ENCODE data around the gene ACKR3. TPM values are rescaled to one million over a fixed set of nuclear protein-coding genes. Genes with fewer than 3 reads are reported as not detected.

Gene ACKR3
- total RNA-seq, 3 donors from 2014 or later = 15.1 to 39.4 (median 23.6) TPM

- no peak for TF ChIP-seq POLR2AphosphoS5 (IDR thresholded peaks at IDR 0.05)
- TF ChIP-seq, protein P1, sequence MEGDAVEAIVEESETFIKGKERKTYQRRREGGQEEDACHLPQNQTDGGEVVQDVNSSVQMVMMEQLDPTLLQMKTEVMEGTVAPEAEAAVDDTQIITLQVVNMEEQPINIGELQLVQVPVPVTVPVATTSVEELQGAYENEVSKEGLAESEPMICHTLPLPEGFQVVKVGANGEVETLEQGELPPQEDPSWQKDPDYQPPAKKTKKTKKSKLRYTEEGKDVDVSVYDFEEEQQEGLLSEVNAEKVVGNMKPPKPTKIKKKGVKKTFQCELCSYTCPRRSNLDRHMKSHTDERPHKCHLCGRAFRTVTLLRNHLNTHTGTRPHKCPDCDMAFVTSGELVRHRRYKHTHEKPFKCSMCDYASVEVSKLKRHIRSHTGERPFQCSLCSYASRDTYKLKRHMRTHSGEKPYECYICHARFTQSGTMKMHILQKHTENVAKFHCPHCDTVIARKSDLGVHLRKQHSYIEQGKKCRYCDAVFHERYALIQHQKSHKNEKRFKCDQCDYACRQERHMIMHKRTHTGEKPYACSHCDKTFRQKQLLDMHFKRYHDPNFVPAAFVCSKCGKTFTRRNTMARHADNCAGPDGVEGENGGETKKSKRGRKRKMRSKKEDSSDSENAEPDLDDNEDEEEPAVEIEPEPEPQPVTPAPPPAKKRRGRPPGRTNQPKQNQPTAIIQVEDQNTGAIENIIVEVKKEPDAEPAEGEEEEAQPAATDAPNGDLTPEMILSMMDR (IDR thresholded peaks at IDR 0.05) = no peak
- no peak for TF ChIP-seq POLR2A (IDR thresholded peaks at IDR 0.05)
- no peaks in the 10 kb centered on the region for H3K27me3 ChIP-seq
- H3K36me3 ChIP-seq = no peaks in the 10 kb centered on the region
- no peaks in the 10 kb centered on the region for H3K4me1 ChIP-seq
- DNase-seq (ENCODE audit: low spot score in 2 of 2) = no peak
- H3K4me3 ChIP-seq = no peak overlapping the region
- H3K9me3 ChIP-seq = peaks cover 0 to 9% of the 10 kb centered on the region in 2 donors
- intact Hi-C loops (cut with DNase I; ENCODE audit: low total_unique reads) = loop anchor here (5.0 kb wide), 1 partner anchor 93 kb away; no protein-coding TSS in a partner anchor
- H3K27ac ChIP-seq = no peak overlapping the region
Measured at GRCh38 chr2:236544362-236544761, 25.3 kb upstream of the ACKR3 start.

- H3K27ac ChIP-seq = no peak overlapping the region
- no peak overlapping the region for H3K4me3 ChIP-seq
- H3K27me3 ChIP-seq = no peaks in the 10 kb centered on the region
- intact Hi-C loops (cut with DNase I; ENCODE audit: low total_unique reads) = no loop called here
- DNase-seq (ENCODE audit: low spot score in 2 of 2) = no peak
- H3K36me3 ChIP-seq = no peaks in the 10 kb centered on the region
- peaks cover 0 to 9% of the 10 kb centered on the region in 2 donors for H3K9me3 ChIP-seq
- H3K4me1 ChIP-seq = no peaks in the 10 kb centered on the region
- TF ChIP-seq POLR2A (IDR thresholded peaks at IDR 0.05) = no peak
- no peak for TF ChIP-seq POLR2AphosphoS5 (IDR thresholded peaks at IDR 0.05)
- TF ChIP-seq, protein P1 (IDR thresholded peaks at IDR 0.05) = no peak
Measured at GRCh38 chr2:236545248-236545658, 24.4 kb upstream of the ACKR3 start.

- no peak overlapping the region for H3K27ac ChIP-seq
- no peak overlapping the region for H3K4me3 ChIP-seq
- intact Hi-C loops (cut with DNase I; ENCODE audit: low total_unique reads) = no loop called here
- no peak for DNase-seq (ENCODE audit: low spot score in 2 of 2)
- no peaks in the 10 kb centered on the region for H3K36me3 ChIP-seq
- no peaks in the 10 kb centered on the region for H3K4me1 ChIP-seq
- TF ChIP-seq, protein P1 (IDR thresholded peaks at IDR 0.05) = no peak
- TF ChIP-seq POLR2AphosphoS5 (IDR thresholded peaks at IDR 0.05) (no peak), POLR2A (IDR thresholded peaks at IDR 0.05) (no peak)
- peaks cover 0 to 9% of the 10 kb centered on the region in 2 donors for H3K9me3 ChIP-seq
- no peaks in the 10 kb centered on the region for H3K27me3 ChIP-seq
Measured at GRCh38 chr2:236545814-236546480, 23.7 kb upstream of the ACKR3 start.

GRCh38 chr2:236546561-236547002 lies 23.0 kb upstream of the ACKR3 start:
- intact Hi-C loops (cut with DNase I; ENCODE audit: low total_unique reads) = no loop called here
- DNase-seq (ENCODE audit: low spot score in 2 of 2) = no peak

DNA sequence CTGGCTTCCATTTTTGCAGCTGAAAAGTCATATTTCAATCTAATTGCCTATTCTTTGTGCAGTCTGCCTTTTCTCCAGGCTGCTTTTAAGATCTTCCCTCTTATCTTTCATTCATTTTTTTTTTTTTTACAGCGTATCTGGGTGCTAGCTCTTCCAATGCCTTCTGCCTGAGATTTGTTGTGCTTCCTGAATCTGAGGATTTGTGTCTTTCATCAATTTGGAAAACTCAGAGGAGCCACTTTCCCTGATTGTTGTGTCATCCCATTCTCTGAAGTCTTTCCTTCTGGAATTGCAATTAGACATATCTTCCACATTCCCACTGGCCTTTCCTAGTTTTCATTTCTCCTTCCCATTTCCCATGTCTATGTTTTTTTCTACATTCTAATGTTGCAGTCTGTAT lies 21.9 kb upstream of the ACKR3 start:
- no peaks in the 10 kb centered on the region for H3K36me3 ChIP-seq
- H3K27me3 ChIP-seq = no peaks in the 10 kb centered on the region
- no peaks in the 10 kb centered on the region for H3K4me1 ChIP-seq
- peaks cover 0 to 9% of the 10 kb centered on the region in 2 donors for H3K9me3 ChIP-seq
- intact Hi-C loops (cut with DNase I; ENCODE audit: low total_unique reads) = no loop called here
- DNase-seq (ENCODE audit: low spot score in 2 of 2) = no peak
- H3K4me3 ChIP-seq = no peak overlapping the region
- TF ChIP-seq, protein P1 (IDR thresholded peaks at IDR 0.05) = no peak
- no peak for TF ChIP-seq POLR2AphosphoS5 (IDR thresholded peaks at IDR 0.05)
- no peak for TF ChIP-seq POLR2A (IDR thresholded peaks at IDR 0.05)
- H3K27ac ChIP-seq = no peak overlapping the region

More at GRCh38 chr2:236546561-236547002, 23.0 kb upstream of the ACKR3 start:
- no peaks in the 10 kb centered on the region for H3K27me3 ChIP-seq
- no peak overlapping the region for H3K27ac ChIP-seq
- H3K4me3 ChIP-seq = no peak overlapping the region
- no peaks in the 10 kb centered on the region for H3K36me3 ChIP-seq
- H3K4me1 ChIP-seq = no peaks in the 10 kb centered on the region
- H3K9me3 ChIP-seq = peaks cover 0 to 9% of the 10 kb centered on the region in 2 donors
- no peak for TF ChIP-seq POLR2AphosphoS5 (IDR thresholded peaks at IDR 0.05)
- TF ChIP-seq, protein P1 (IDR thresholded peaks at IDR 0.05) = no peak

Measured in breast epithelium (tissue), 4 donors.